ENCODE results near the gene SLC25A19. TPM values are rescaled to one million over a fixed set of nuclear protein-coding genes. Genes with fewer than 3 reads are reported as not detected.
"Not testable (repeated sequence)": the region's sequence is repeated elsewhere in the genome, so short reads cannot be mapped to it uniquely, and the experiment has no call there.

SLC25A19 gene
- total RNA-seq, 1 experiment from 2014 or later: 8.7 TPM

DNA sequence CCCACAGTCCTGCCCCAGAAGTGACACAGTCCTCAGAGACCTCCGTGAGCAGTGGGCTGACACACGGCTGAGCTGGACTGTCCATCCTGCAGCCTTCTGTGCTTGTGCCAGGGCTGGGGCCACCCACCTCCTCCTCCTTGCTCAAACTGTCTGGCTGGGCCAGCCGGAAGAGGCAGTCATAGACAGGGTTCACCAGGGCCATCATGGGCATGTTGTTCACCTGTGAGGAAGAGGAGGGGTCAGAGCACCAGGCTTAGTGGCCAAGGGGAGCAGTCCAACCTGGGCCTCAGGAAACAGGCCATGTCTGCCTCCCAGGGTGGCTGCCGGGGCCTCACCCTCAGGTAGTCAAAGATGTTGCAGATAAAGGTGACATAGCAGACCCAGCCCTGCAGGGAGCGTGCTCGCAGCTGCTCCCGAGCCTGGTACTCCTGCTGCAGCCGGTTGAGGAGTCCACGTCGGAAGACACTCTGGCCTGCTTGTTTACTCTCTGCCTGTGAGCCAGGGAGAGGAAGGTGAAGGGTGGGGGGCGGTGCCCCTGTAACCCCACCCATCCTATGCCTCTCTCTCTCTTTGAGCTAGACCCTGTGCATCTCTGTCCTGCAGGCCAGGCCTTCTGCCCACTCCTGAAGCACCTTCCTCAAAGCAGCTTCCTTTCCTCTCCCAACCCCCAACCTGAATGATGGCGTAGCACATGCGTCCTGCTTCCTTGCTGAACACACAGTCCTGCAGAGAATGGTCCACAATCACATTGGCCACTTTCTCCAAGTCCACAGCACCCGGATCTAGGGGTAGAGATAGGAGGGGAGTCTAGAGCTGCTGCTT lies 21.6 kb downstream of the SLC25A19 start:
- DNase-seq (ENCODE audit: low read depth): no peak

- no peak for DNase-seq (ENCODE audit: low read depth)
Measured at GRCh38 chr17:75267153-75267410, 22.2 kb downstream of the SLC25A19 start.

GRCh38 chr17:75266316-75267152 lies 22.7 kb downstream of the SLC25A19 start:
- DNase-seq (ENCODE audit: low read depth): no peak

DNA sequence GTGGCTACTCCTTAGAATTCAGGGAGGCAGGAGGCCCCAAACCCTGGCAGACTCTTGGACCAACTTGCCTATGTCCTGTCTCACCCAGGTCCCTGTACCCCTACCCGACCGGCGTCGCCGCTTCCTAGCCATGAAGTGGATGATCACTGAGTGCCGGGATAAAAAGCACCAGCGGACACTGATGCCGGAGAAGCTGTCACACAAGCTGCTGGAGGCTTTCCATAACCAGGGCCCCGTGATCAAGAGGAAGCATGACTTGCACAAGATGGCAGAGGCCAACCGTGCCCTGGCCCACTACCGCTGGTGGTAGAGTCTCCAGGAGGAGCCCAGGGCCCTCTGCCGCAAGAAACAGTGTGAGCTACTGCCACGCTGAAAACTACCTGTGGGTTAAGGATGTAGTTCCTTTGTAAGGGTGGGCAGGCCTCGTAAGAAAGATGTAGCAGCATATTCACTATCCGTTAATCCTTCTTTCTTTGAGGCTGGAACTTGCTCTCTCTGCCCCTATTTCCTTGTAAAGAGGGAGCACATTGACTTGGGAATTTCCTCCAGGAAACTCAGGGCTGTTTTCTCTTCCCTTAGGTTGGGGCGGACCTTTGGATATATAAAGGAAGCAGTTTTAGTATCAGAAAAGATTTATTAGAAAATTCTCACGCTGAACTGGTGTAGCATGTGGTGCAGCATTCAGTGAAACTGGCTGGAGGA lies 23.5 kb downstream of the SLC25A19 start:
- no peak for DNase-seq (ENCODE audit: low read depth)

DNA sequence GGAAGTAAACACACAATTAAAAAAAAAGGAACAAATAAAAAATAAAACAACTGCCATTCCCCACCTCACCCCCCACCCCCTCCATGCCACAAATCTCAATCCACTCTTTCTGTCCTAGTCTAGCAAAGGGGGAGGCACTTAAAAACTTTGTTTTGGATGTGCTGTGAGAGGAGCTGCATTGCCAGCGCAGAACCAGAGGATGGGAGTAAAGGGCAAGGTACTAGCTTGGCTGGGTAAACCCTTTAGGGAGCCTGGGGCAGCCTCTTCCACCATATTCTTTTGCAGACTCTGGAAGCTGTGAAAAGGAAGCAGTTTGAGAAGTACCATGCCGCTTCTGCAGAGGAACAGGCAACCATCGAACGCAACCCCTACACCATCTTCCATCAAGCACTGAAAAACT lies 26.2 kb downstream of the SLC25A19 start:
- no peak for DNase-seq (ENCODE audit: low read depth)

DNA sequence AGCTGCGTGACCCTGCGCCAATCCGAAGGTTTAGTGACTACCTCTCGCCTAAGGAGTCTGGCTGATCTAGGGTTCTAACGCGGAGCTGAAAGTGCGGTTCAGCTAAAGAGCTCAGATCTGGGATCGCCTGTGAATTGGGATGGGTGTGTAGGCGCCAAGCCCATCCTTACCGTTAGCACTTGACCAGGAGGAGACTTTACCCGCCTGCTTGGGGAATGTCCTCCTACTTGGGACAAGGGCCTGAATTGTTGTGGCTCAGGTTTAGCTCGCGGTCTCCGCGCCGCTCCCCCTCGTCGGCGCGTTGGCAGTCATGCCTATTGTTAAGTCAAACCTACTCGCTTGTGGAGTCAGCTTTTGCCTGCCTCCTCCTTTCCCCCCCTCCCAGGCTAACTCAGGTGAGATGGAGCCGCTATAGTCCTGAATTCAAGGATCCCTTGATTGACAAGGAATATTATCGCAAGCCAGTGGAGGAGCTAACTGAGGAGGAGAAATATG lies 27.1 kb downstream of the SLC25A19 start:
- DNase-seq (ENCODE audit: low read depth): no peak

DNA sequence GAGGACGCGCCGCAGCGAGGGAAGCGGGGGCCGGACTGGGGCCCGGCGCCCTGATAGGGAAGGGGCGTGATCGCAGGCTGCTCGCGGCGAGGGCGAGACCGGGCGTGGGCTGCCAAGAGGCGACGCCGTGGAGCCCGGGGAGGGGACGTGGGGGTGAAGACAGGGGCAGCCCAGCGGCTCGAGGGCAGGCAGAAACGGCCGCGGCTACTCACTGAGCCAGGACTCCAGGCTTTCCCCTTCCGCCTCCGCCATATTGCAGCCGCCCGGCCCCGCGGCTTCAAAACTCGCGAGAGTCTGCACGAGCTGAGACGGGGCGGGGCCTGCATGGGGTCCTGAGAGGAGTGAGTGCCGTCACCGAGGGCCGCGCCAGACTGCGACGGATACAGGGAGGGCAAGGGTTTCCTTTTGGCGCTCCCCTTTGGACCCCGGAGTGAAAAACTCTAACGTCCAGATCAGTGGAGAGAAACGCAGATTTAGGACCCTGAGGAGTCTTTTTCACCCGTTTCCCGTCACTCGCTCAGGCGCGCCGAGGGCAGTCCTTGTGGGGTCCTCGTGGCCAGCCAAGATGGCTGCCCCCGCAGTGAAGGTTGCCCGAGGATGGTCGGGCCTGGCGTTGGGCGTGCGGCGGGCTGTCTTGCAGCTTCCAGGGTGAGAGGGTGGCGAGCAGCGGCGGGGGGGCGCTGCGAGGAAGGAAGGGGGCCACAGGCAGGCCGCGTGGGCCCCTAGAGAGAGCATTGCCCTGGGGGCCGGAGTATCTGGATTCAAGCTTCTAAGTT lies 27.7 kb downstream of the SLC25A19 start, which contains the start of the genes GGA3 and MRPS7:
GGA3 (minus strand) TSS at position 271 of the 776 bp plus-strand sequence; CDS start at position 252, 19 bp downstream.
MRPS7 (plus strand) TSS at position 544 of the 776 bp plus-strand sequence; CDS start at position 566, 22 bp downstream.
- DNase-seq (ENCODE audit: low read depth): peak; percentile 91

- no peak for DNase-seq (ENCODE audit: low read depth)
Measured at GRCh38 chr17:75260641-75261335, 28.4 kb downstream of the SLC25A19 start.

DNA sequence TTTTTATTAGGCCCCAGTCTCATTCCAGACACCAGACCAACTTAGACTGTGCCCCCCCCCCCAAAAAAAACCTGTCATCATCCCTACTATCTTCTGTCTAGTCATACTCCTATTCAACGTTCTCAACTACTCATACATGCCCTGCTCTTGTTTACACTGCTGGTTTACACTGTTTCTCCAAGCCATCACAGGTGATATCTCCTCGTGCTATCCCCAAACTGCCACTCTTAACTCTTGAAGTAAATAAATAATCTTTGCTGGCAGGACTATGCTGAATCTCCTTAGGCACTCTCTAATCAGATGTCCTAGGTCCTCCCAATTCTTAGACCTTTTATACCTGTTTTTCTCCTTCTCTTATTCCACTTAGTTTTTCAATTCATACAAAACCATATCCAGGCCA lies 32.0 kb downstream of the SLC25A19 start:
- DNase-seq (ENCODE audit: low read depth): not testable (repeated sequence)

DNA sequence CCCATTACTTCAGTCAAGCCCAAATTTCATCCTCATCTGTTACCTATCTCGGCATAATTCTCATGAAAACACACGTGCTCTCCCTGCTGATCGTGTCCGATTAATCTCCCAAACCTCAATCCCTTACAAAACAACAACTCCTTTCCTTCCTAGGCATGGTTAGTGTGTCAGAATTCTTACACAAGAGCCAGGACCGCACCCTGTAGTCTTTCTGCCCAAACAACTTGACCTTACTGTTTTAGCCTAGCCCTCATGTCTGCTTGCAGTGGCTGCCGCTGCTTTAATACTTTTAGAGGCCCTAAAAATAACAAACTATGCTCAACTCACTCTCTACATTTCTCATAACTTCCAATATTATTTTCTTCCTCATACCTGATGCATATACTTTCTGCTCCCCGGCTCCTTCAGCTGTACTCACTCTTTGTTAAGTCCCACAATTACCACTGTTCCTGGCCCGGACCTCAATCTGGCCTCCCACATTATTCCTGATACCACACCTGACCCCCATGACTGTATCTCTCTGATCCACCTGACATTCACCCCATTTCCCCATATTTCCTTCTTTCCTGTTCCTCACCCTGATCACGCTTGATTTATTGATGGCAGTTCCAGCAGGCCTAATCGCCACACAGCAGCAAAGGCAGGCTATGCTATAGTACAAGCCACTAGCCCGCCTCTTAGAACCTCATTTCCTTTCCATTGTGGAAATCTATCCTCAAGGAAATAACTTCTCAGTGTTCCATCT lies 33.1 kb downstream of the SLC25A19 start:
- not testable (repeated sequence) for DNase-seq (ENCODE audit: low read depth)

- DNase-seq (ENCODE audit: low read depth): no peak
Measured at GRCh38 chr17:75252039-75252816, 37.0 kb downstream of the SLC25A19 start.

GRCh38 chr17:75250009-75250471 lies 39.2 kb downstream of the SLC25A19 start:
- peak; percentile 85 for DNase-seq (ENCODE audit: low read depth)

- DNase-seq (ENCODE audit: low read depth): no peak
Measured at GRCh38 chr17:75249564-75249963, 39.7 kb downstream of the SLC25A19 start.

GRCh38 chr17:75246404-75246803 lies 42.8 kb downstream of the SLC25A19 start:
- no peak for DNase-seq (ENCODE audit: low read depth)

- DNase-seq (ENCODE audit: low read depth): no peak
Measured at GRCh38 chr17:75245011-75245410, 44.2 kb downstream of the SLC25A19 start.

DNA sequence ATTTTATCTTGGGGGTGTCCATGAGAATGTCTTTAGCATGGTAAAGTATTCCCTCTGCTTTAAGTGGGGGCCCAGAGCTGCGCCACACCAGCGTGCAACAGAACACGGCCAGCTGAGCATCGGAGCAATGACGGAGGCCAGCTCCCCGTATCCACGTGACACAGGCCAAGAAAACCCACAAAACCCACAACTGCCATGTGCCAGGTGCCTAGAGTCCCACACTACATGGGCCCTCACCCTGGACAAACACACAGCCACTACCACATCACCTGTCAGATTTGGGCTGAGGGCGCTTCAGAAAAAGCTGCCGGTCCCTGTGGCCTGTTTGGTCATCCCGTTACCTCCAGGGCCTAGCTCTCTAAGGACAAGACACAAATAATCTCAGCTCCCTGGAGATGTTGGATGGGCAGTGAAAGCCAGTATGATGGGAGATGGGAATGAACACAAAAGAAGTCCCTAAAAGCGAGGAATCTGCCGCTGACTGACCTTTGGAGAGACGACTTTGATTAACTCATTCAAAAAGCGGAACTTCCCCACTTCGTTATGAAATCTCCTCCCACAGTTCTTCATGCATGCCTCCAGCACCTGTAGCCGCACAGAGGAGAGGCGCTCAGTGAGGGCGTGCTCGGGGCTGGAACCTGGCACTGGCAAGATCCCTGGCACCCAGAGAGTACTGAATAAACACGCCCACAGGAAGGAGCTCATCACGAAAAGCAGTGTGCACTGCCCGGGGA lies 44.9 kb downstream of the SLC25A19 start:
- no peak for DNase-seq (ENCODE audit: low read depth)

DNA sequence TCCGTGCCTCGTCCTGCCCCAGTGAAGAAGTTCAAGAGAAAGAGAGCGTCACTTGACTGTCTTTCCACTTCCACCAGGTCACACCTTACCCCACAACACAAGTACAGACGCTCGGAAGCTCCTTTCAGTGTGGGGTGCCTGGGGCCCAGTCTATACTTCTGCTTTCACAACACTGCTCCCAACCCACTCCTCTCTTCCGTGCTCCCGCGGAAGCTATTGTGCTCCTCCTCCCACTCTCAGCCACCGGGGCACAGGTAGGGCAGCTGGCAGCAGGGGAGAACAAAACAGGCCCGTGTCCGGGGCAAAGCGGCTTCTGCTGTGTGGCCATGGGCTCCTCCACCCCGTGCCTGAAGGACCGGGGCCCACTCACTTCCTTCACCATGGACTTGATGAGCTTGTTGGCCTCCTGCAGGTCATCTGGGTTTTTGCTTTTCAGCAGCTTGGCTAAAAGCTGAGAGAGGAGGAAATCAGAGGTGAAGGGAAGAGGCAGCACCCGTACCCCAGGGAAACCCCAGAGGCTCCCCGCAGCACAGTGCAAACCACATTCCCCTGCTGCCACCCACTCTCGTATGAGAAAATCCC lies 46.7 kb downstream of the SLC25A19 start:
- DNase-seq (ENCODE audit: low read depth): no peak

- DNase-seq (ENCODE audit: low read depth): peak; percentile 87
Measured at GRCh38 chr17:75241996-75242460, 47.2 kb downstream of the SLC25A19 start.
